HCT116 (cell line): ENCODE data around the gene SELENOM. TPM values are rescaled to one million over a fixed set of nuclear protein-coding genes. Genes with fewer than 3 reads are reported as not detected.

ENCODE experiments used
- ATAC-seq: fragments of 200-7000 bp; cut with Tn5 transposase; 2 replicates; pipeline ENCODE4 v1.9.1; 2020; ENCODE audit warnings: mild to moderate bottlenecking, moderate library complexity
- BruUV-seq: library from RNA; stranded (reverse); fragments of 400-500 nt; replicated peaks from 2 replicates; lab custom pipeline; 2021; lab: Mats Ljungman, UMichigan
- CTCF ChIA-PET: fragments of 300-600 bp; sonication (Branson Sonifier 250); formaldehyde crosslinking; loops from one replicate; lab custom pipeline; 2021; ENCODE audit warnings: antibody characterized with exemption; lab: Charles Lee
- POLR2A ChIA-PET: fragments of 300-600, 350-600 bp; sonication (Branson Sonifier 250); formaldehyde crosslinking; loops from one replicate; lab custom pipeline; 2021; ENCODE audit warnings: antibody characterized with exemption; lab: Charles Lee
- RAD21 ChIA-PET, 2 experiments: fragments of 300-600 bp; sonication (Branson Sonifier 250); formaldehyde crosslinking; loops; one replicate each; lab custom pipeline; 2023; ENCODE audit warnings: low total read pairs in 2 of 2; ENCODE audit not compliant: uncharacterized antibody in 2 of 2, unreplicated experiment in 2 of 2, low non-redundant PET in 1 of 2; lab: Charles Lee
- DNase-seq: peaks from one replicate; pipeline ENCODE4 v3.0.0-alpha.2; 2010; ENCODE audit warnings: low read depth, low spot score
- H2AFZ ChIP-seq: fragments of 200-600 bp; shearing (Covaris generic), sonication (generic); 2 replicates; pipeline ENCODE4 v1.6.1; 2017; ENCODE audit warnings: low read depth, mixed run types, mixed read lengths, antibody characterized with exemption, low read length; ENCODE audit not compliant: poor library complexity, severe bottlenecking
- H3K27ac ChIP-seq: 2 replicates; pipeline ENCODE4 v1.5.1; 2012; ENCODE audit warnings: low read depth, low read length
- H3K27me3 ChIP-seq: fragments of 200-600 bp; sonication (generic); 2 replicates; pipeline ENCODE4 v1.6.1; 2016; ENCODE audit warnings: mixed run types, low read length, mixed read lengths; ENCODE audit not compliant: insufficient read depth
- H3K36me3 ChIP-seq, 2 experiments: fragments of 200-500 bp in 1 of 2; fragments of 200-600 bp in 1 of 2; sonication (Bioruptor generic) in 1 of 2; sonication (generic) in 1 of 2; 2 replicates each; pipeline versions ENCODE4 v1.5.1 to v1.6.1; 2014 to 2016; ENCODE audit warnings: low read length in 2 of 2, inconsistent platforms in 1 of 2, mixed read lengths in 1 of 2, mixed run types in 1 of 2; ENCODE audit not compliant: insufficient read depth in 2 of 2, control insufficient read depth in 1 of 2
- H3K4me1 ChIP-seq, 2 experiments: fragments of 200-600 bp in 1 of 2; sonication (generic) in 1 of 2; 2 replicates each; pipeline versions ENCODE4 v1.5.1 to v1.6.1; 2012 to 2017; ENCODE audit warnings: low read length in 2 of 2, inconsistent platforms in 1 of 2, mild to moderate bottlenecking in 1 of 2, mixed read lengths in 1 of 2, mixed run types in 1 of 2, moderate library complexity in 1 of 2; ENCODE audit not compliant: insufficient read depth in 2 of 2, control insufficient read depth in 1 of 2
- H3K4me2 ChIP-seq: fragments of 200-600 bp; sonication (generic); 2 replicates; pipeline ENCODE4 v1.6.1; 2017; ENCODE audit warnings: mixed run types, low read length, mixed read lengths
- H3K4me3 ChIP-seq, 2 experiments: fragments of 200-600 bp in 1 of 2; sonication (generic) in 1 of 2; replicated peaks in 1 of 2; 2 replicates each; pipeline ENCODE4 v1.5.1; 2011 to 2016; ENCODE audit warnings: low read length in 2 of 2, control low read depth in 1 of 2, low read depth in 1 of 2, mild to moderate bottlenecking in 1 of 2, mixed read lengths in 1 of 2, mixed run types in 1 of 2
- H3K79me2 ChIP-seq: fragments of 200-600 bp; sonication (generic); 2 replicates; pipeline ENCODE4 v1.6.1; 2017; ENCODE audit warnings: mild to moderate bottlenecking, mixed run types, low read length, moderate library complexity, mixed read lengths; ENCODE audit not compliant: insufficient read depth
- H3K9ac ChIP-seq: fragments of 200-600 bp; sonication (generic); 2 replicates; pipeline ENCODE4 v1.6.1; 2016; ENCODE audit warnings: low read length, mixed read lengths
- H3K9me2 ChIP-seq: fragments of 200-600 bp; sonication (generic), shearing (Covaris generic); 2 replicates; pipeline ENCODE4 v1.6.1; 2017; ENCODE audit warnings: mixed run types, mild to moderate bottlenecking, moderate library complexity; ENCODE audit not compliant: insufficient read depth
- H3K9me3 ChIP-seq, 2 experiments: fragments of 200-500 bp in 1 of 2; fragments of 200-600 bp in 1 of 2; sonication (Bioruptor generic) in 1 of 2; sonication (generic) in 1 of 2; 2 replicates each; pipeline ENCODE4 v1.6.1; 2014 to 2017; ENCODE audit warnings: low read length in 2 of 2, mixed read lengths in 2 of 2, inconsistent platforms in 1 of 2, low read depth in 1 of 2, mild to moderate bottlenecking in 1 of 2, mixed run types in 1 of 2, moderate library complexity in 1 of 2; ENCODE audit not compliant: control insufficient read depth in 1 of 2, insufficient read depth in 1 of 2
- H4K20me1 ChIP-seq: fragments of 200-600 bp; sonication (generic), shearing (Covaris generic); 2 replicates; pipeline ENCODE4 v1.6.1; 2017; ENCODE audit warnings: mixed run types, mild to moderate bottlenecking, moderate library complexity; ENCODE audit not compliant: insufficient read depth
- CBX3 ChIP-seq: IDR thresholded peaks from 2 replicates; pipeline ENCODE4 v1.6.1; 2012; ENCODE audit warnings: low read depth
- CEBPB ChIP-seq: IDR thresholded peaks from 2 replicates; pipeline ENCODE4 v1.6.1; 2012; ENCODE audit warnings: low read depth
- EGR1 ChIP-seq: IDR thresholded peaks from 2 replicates; pipeline ENCODE4 v1.6.1; 2012; ENCODE audit warnings: low read depth
- ELF1 ChIP-seq: IDR thresholded peaks from 2 replicates; pipeline ENCODE4 v1.6.1; 2012; ENCODE audit warnings: low read depth, borderline replicate concordance
- EZH2 ChIP-seq: fragments of 200-600 bp; sonication (generic); IDR thresholded peaks from 2 replicates; pipeline ENCODE4 v1.6.1; 2017; ENCODE audit warnings: antibody characterized with exemption, mixed run types
- EZH2phosphoT487 ChIP-seq: fragments of 200-600 bp; IDR thresholded peaks from 2 replicates; pipeline ENCODE4 v1.6.1; 2018; ENCODE audit warnings: antibody characterized with exemption, borderline replicate concordance
- FOSL1 ChIP-seq: IDR thresholded peaks from 2 replicates; pipeline ENCODE4 v1.6.1; 2012; ENCODE audit warnings: low read depth
- JUND ChIP-seq: IDR thresholded peaks from 2 replicates; pipeline ENCODE4 v1.6.1; 2012
- MAX ChIP-seq: IDR thresholded peaks from 2 replicates; pipeline ENCODE4 v1.6.1; 2012
- POLR2AphosphoS5 ChIP-seq: IDR thresholded peaks from 2 replicates; pipeline ENCODE4 v1.6.1; 2011; ENCODE audit warnings: mild to moderate bottlenecking, low read depth, low read length, moderate library complexity
- SIN3A ChIP-seq: IDR thresholded peaks from 2 replicates; pipeline ENCODE4 v1.6.1; 2012; ENCODE audit warnings: low read depth
- SP1 ChIP-seq: IDR thresholded peaks from 2 replicates; pipeline ENCODE4 v1.6.1; 2012; ENCODE audit warnings: low read depth
- SRF ChIP-seq: IDR thresholded peaks from 2 replicates; pipeline ENCODE4 v1.6.1; 2012; ENCODE audit warnings: low read depth
- ZFX ChIP-seq: fragments of 450-650 bp; IDR thresholded peaks from 2 replicates; pipeline ENCODE4 v1.6.1; 2017
- ZNF274 ChIP-seq: fragments of 200-500 bp; sonication (Bioruptor generic); IDR thresholded peaks from 2 replicates; pipeline ENCODE4 v1.6.1; 2014; ENCODE audit warnings: mild to moderate bottlenecking, low read depth, low read length, inconsistent platforms
- intact Hi-C: fragments of 100-400 bp; cut with micrococcal nuclease; formaldehyde crosslinking; loops from 2 replicates; pipeline ENCODE4 v1.10.0; 2022
- total RNA-seq: library from RNA; stranded (reverse); gene quantifications from one replicate; pipeline ENCODE4 v1.2.1, GENCODE V29; 2021; ENCODE audit not compliant: unreplicated experiment
- TF ChIP-seq, protein P1 (sequence below): IDR thresholded peaks from 2 replicates; pipeline ENCODE4 v1.6.1; 2011; ENCODE audit warnings: mild to moderate bottlenecking, low read length, moderate library complexity; ENCODE audit not compliant: insufficient replicate concordance; ENCODE audit errors: extremely low read depth
- TF ChIP-seq, protein P2 (sequence below): IDR thresholded peaks from 2 replicates; pipeline ENCODE4 v1.6.1; 2012; ENCODE audit warnings: low read depth
- TF ChIP-seq, protein P3 (sequence below), 3 experiments: fragments of 200-600 bp in 1 of 3; sonication (generic) in 1 of 3; IDR thresholded peaks in 2 of 3; conservative IDR thresholded peaks in 1 of 3; 2 replicates each; pipeline ENCODE4 v1.5.1; 2012 to 2017; ENCODE audit warnings: low read depth in 2 of 3, low read length in 2 of 3, antibody characterized with exemption in 1 of 3, borderline replicate concordance in 1 of 3, control low read depth in 1 of 3, mild to moderate bottlenecking in 1 of 3, mixed read lengths in 1 of 3, mixed run types in 1 of 3, moderate library complexity in 1 of 3; ENCODE audit not compliant: insufficient read depth in 1 of 3

The SELENOM gene
- total RNA-seq, 1 experiment from 2014 or later: 65.6 TPM

DNA sequence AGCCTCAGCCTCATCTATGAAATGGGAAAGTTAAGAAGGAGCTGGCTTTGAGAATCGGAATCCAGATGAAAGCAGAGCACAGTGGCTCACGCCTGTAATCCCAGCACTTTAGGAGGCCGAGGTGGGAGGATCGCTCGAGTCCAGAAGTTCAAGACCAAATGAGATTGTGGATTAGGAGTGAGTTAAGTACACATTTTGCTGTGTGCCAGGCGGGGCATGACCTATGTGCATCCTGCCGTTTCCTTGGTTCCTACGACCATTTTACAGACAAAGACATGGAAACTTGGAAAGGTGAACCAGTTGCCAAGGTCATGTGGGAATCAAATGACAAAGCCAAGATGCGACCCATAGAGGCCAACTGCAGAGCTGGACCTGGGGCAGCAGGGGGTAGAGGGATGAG, 28.8 kb upstream of the SELENOM start:
- Histone ChIP-seq H3K27ac (no peak overlapping the region), H3K9me2 (no peaks in the 10 kb centered on the region), H4K20me1 (no peaks in the 10 kb centered on the region), H3K9me3 (no peaks in the 10 kb centered on the region), H3K27me3 (no peaks in the 10 kb centered on the region), H3K9ac (no peak overlapping the region), H3K79me2 (no peaks in the 10 kb centered on the region), H3K4me1 (peaks cover 0 to 4% of the 10 kb centered on the region in 2 experiments; a peak in 2 of 4 replicates), H3K4me2 (no peak overlapping the region), H3K4me3 (no peak overlapping the region), H3K36me3 (no peaks in the 10 kb centered on the region), H2AFZ (no peak overlapping the region)
- ChIA-PET POLR2A (no interaction called here), RAD21 (no interaction called here), CTCF (no interaction called here)
- TF ChIP-seq EGR1 (no peak), SP1 (no peak), MAX (no peak), POLR2AphosphoS5 (no peak), FOSL1 (no peak), CBX3 (no peak), ZFX (no peak), CEBPB (no peak), SRF (no peak), EZH2phosphoT487 (no peak), JUND (no peak), EZH2 (no peak), ELF1 (no peak), SIN3A (no peak), ZNF274 (no peak)
- TF ChIP-seq, protein P1, sequence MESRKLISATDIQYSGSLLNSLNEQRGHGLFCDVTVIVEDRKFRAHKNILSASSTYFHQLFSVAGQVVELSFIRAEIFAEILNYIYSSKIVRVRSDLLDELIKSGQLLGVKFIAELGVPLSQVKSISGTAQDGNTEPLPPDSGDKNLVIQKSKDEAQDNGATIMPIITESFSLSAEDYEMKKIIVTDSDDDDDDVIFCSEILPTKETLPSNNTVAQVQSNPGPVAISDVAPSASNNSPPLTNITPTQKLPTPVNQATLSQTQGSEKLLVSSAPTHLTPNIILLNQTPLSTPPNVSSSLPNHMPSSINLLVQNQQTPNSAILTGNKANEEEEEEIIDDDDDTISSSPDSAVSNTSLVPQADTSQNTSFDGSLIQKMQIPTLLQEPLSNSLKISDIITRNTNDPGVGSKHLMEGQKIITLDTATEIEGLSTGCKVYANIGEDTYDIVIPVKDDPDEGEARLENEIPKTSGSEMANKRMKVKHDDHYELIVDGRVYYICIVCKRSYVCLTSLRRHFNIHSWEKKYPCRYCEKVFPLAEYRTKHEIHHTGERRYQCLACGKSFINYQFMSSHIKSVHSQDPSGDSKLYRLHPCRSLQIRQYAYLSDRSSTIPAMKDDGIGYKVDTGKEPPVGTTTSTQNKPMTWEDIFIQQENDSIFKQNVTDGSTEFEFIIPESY: no peak
- TF ChIP-seq, protein P2, sequence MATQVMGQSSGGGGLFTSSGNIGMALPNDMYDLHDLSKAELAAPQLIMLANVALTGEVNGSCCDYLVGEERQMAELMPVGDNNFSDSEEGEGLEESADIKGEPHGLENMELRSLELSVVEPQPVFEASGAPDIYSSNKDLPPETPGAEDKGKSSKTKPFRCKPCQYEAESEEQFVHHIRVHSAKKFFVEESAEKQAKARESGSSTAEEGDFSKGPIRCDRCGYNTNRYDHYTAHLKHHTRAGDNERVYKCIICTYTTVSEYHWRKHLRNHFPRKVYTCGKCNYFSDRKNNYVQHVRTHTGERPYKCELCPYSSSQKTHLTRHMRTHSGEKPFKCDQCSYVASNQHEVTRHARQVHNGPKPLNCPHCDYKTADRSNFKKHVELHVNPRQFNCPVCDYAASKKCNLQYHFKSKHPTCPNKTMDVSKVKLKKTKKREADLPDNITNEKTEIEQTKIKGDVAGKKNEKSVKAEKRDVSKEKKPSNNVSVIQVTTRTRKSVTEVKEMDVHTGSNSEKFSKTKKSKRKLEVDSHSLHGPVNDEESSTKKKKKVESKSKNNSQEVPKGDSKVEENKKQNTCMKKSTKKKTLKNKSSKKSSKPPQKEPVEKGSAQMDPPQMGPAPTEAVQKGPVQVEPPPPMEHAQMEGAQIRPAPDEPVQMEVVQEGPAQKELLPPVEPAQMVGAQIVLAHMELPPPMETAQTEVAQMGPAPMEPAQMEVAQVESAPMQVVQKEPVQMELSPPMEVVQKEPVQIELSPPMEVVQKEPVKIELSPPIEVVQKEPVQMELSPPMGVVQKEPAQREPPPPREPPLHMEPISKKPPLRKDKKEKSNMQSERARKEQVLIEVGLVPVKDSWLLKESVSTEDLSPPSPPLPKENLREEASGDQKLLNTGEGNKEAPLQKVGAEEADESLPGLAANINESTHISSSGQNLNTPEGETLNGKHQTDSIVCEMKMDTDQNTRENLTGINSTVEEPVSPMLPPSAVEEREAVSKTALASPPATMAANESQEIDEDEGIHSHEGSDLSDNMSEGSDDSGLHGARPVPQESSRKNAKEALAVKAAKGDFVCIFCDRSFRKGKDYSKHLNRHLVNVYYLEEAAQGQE: no peak
- TF ChIP-seq, protein P3, sequence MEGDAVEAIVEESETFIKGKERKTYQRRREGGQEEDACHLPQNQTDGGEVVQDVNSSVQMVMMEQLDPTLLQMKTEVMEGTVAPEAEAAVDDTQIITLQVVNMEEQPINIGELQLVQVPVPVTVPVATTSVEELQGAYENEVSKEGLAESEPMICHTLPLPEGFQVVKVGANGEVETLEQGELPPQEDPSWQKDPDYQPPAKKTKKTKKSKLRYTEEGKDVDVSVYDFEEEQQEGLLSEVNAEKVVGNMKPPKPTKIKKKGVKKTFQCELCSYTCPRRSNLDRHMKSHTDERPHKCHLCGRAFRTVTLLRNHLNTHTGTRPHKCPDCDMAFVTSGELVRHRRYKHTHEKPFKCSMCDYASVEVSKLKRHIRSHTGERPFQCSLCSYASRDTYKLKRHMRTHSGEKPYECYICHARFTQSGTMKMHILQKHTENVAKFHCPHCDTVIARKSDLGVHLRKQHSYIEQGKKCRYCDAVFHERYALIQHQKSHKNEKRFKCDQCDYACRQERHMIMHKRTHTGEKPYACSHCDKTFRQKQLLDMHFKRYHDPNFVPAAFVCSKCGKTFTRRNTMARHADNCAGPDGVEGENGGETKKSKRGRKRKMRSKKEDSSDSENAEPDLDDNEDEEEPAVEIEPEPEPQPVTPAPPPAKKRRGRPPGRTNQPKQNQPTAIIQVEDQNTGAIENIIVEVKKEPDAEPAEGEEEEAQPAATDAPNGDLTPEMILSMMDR (IDR thresholded peaks at IDR 0.05 in 2 of 3, conservative IDR thresholded peaks at IDR 0.05 in 1 of 3; ENCODE audit: borderline replicate concordance in 1 of 3, insufficient read depth in 1 of 3, low read depth in 2 of 3, low read length in 2 of 3): no peak
- intact Hi-C loops: no loop called here
- no peak for DNase-seq
- ATAC-seq: no peak
- BruUV-seq: no TSS peak
